Activated T-helper 2 cell treated with anti-CD3 and anti-CD28 coated beads, Interferon-gamma antibody, Interleukin-2, Interleukin-4, amounts not matched to agents 10 μg/mL and 5 μg/mL and 100 μg/mL, durations not matched to agents 14 hours and 24 hours and 36 hours (primary cell): Measurements from ENCODE around the gene PHRF1. TPM values are rescaled to one million over a fixed set of nuclear protein-coding genes. Genes with fewer than 3 reads are reported as not detected.

Experiments
- DNase-seq: peaks from one replicate; pipeline ENCODE4 v3.0.0; 2021; ENCODE audit warnings: low spot score
- H3K27ac Mint-ChIP-seq: one replicate; pipeline ENCODE4 v1.8.0; 2021; ENCODE audit warnings: mixed read lengths
- H3K27me3 Mint-ChIP-seq: one replicate; pipeline ENCODE4 v1.8.0; 2021; ENCODE audit warnings: low read depth, mixed read lengths
- H3K36me3 Mint-ChIP-seq: one replicate; pipeline ENCODE4 v1.8.0; 2021; ENCODE audit warnings: low read depth, mixed read lengths
- H3K4me1 Mint-ChIP-seq: one replicate; pipeline ENCODE4 v1.8.0; 2021; ENCODE audit warnings: low read depth, mixed read lengths
- H3K4me3 Mint-ChIP-seq: one replicate; pipeline ENCODE4 v1.8.0; 2021; ENCODE audit warnings: low read depth, mild to moderate bottlenecking, moderate library complexity, mixed read lengths
- H3K9me3 Mint-ChIP-seq: one replicate; pipeline ENCODE4 v1.8.0; 2021; ENCODE audit warnings: mixed read lengths
- intact Hi-C: fragments of 100-400 bp; cut with micrococcal nuclease; formaldehyde crosslinking; loops from one replicate; pipeline ENCODE4 v1.15.1; 2023
- total RNA-seq: library from RNA; stranded (reverse); gene quantifications from 2 replicates; pipeline ENCODE4 v1.2.3, GENCODE V29; 2022

Gene PHRF1
- total RNA-seq, 1 donor from 2014 or later: 54.0 TPM

DNA sequence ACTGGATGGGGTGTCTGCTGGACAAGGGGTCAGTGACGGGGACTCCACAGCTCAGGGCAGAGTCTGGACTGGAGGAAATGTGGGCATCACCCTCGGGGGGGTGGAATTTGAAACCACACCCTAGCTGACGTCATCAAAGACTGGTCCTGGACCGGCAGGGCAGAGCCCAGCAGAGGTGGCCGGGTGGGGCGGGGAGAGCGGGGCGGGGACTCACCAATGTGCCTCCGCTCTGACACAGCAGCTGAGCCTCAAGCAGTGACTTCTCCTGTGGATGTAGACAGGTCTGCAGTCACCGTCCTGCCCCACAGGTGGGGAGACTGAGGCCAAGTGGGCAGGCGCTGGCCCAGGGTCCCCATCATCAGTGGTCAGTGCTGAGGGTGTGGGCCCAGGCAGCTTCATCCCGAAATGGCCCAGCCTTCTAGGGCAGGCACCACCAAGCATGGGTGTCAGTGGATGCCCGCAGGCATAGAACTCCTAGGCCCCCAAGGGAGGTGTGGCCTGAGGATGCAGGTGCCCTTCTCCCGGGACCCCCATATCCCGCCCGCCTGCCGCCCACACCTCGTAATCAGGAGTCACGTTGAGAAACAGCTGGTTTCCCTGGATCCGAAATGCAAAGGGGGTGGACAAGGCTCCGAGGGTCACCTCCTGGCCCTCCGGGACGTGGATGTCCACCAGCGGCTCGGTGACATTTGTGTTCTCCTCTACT, 47.9 kb downstream of the PHRF1 start:
- H3K27me3 Mint-ChIP-seq: peaks cover 15% of the 10 kb centered on the region
- DNase-seq: no peak
- no peak overlapping the region for H3K4me3 Mint-ChIP-seq
- H3K36me3 Mint-ChIP-seq: peaks cover 7% of the 10 kb centered on the region
- intact Hi-C loops: no loop called here
- H3K4me1 Mint-ChIP-seq: peaks cover 12% of the 10 kb centered on the region
- H3K9me3 Mint-ChIP-seq: no peaks in the 10 kb centered on the region
- H3K27ac Mint-ChIP-seq: no peak overlapping the region

DNA sequence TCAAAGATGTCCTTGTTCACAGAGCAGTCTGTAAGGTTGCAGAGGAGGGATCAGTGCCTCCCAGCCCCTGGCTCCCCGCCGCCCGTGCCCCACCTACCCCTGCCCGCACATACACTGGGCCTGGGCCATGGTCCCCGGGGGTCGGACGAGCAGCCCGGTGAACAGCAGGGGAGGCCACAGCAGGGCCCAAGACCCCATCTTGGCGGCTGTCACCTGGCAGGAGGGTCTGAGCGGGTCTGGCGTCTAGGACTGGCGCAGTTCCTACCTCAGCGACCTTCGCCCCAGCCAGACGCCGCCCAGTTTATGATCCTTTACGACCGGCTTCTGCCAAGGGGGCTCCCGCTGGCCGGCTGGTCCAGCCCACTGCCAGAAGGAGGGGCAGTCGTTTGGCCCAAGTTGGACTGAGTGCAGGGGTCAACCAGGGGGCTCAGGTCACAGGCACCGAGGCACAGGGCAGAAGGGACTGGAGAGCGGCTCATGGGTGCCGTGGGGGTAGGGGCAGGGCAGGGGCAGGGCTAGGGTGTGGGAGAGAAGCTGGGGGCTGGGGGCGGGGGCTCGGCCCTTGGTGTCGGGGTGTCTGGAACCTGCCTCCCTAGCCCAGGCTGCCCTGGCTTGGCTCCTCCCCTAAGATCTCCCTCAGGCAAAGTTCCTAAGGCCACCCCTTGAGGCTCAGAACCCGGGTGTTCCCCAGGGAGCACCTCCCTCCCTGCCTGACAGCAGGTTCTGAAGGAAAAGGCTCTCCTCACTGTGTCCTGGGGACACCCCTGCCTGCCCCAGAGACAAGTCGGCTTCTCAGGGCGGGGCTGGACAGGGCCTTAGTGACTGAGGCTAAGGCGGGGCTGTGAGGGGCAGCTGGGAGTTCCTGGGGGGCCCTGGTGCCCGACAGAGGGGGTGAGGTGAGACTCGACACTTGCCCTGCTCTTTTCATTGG, 48.7 kb downstream of the PHRF1 start, which contains the start of gene CDHR5:
Gene CDHR5 (minus strand): TSS at position 251 of the 931 bp plus-strand sequence. CDS start 53 bp downstream, at position 198.
- Mint-ChIP-seq H3K9me3 (no peaks in the 10 kb centered on the region), H3K4me1 (peaks cover 17% of the 10 kb centered on the region), H3K27me3 (peaks cover 15% of the 10 kb centered on the region), H3K4me3 (no peak within 1 kb of the TSS), H3K27ac (no peak within 1 kb of the TSS), H3K36me3 (peaks cover 7% of the 10 kb centered on the region)
- intact Hi-C loops: no loop called here
- DNase-seq: no peak

DNA sequence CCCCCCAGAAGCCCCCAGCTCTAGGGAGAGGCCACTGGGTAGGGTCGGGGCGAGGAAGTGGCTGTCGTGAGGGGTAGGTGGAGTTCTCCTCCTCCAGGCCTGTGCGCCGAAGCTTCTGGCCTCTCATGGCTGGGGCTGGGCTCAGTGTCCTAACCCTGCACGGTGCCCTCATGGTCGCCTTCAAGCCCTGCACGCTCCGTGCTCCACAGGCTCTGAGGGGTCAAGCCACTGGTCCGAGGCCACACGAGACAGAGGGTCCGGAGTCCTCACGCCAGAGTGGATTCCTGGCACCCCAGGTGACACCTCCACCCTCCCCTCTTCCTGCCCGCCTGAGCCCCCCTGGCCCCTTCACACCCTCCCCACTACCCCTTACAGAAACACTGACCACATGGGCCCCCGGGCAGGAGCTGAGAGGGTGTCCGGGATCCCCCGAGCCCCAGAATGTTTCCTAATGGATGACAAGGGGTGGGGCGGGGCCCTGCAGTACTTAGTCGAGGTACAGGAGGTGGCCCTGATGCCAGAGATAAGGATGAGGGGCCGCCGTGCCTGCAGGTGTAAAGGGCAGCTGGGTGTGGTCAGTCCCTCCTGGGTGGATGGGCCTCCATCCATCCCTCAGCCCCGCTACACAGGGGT, 49.5 kb downstream of the PHRF1 start:
- intact Hi-C loops: no loop called here
- H3K27ac Mint-ChIP-seq: no peak overlapping the region
- no peak overlapping the region for H3K4me3 Mint-ChIP-seq
- no peaks in the 10 kb centered on the region for H3K9me3 Mint-ChIP-seq
- H3K27me3 Mint-ChIP-seq: peaks cover 15% of the 10 kb centered on the region
- H3K36me3 Mint-ChIP-seq: peaks cover 7% of the 10 kb centered on the region
- no peak for DNase-seq
- peaks cover 17% of the 10 kb centered on the region for H3K4me1 Mint-ChIP-seq

DNA sequence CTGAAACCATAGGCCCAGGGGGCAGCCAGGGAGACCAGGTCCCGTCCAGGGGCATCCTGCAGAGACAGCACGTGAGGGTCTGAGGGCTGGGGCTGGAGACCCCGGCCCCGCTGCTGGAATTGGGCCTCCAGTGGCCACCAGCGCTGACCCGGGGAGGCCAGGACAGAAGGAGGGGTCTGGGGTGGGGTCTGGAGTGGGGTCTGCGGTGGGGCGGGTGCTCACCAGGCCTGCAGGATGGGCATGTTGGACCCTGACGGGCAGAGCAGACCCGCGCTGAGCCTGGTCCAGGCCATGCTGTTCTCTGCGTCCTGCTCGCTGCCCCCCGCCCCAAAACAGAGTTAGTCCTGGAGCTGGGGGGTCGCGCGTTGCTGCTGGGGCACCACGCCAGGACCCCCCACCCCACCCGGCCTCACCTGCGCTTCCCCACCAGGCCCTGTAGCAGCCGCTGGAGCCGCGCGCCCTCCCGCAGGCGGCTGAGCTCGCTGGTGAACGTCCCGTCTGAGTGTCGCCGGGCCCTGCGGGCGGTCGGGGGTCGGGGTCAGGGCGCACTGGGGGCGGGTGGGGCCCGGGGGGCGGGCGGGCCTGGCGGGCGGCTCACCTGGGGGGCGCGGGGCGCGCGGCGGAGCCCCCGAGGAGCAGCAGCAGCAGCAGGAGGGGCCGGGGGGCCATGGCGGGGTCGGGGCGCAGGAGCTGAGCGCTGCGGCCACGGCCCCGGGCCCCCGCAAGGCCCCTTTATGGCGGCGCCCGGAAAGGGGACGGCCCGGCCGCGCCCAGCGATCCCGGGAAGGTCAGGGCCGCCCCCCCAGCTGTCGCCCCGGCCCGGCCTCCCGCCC, 50.4 kb downstream of the PHRF1 start, which contains the start of gene SCT:
Gene SCT (minus strand): TSS at position 707 of the 833 bp plus-strand sequence. CDS start 38 bp downstream, at position 669.
- peaks cover 15% of the 10 kb centered on the region for H3K27me3 Mint-ChIP-seq
- H3K27ac Mint-ChIP-seq: no peak within 1 kb of the TSS
- H3K9me3 Mint-ChIP-seq: no peaks in the 10 kb centered on the region
- intact Hi-C loops: no loop called here
- H3K36me3 Mint-ChIP-seq: peaks cover 7% of the 10 kb centered on the region
- DNase-seq: no peak
- H3K4me1 Mint-ChIP-seq: peaks cover 17% of the 10 kb centered on the region
- no peak within 1 kb of the TSS for H3K4me3 Mint-ChIP-seq

DNA sequence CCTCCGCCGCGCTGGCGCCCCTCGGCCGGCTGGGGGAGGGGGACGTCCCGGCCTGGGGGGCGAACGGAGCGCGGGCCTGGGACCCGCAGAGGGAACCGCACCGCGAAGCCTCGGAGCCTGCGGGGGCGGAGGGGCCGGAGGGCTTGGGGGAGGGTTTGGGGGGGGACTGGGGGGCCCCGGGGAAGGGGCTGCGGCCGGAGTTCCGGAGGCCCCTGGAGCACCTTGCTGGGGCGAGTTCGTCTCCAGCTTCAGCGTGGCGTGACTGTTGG, 51.0 kb downstream of the PHRF1 start:
- Mint-ChIP-seq H3K4me3 (no peak overlapping the region), H3K4me1 (peaks cover 17% of the 10 kb centered on the region), H3K9me3 (no peaks in the 10 kb centered on the region), H3K27ac (no peak overlapping the region), H3K36me3 (peaks cover 7% of the 10 kb centered on the region), H3K27me3 (peaks cover 15% of the 10 kb centered on the region)
- DNase-seq: no peak
- intact Hi-C loops: no loop called here

DNA sequence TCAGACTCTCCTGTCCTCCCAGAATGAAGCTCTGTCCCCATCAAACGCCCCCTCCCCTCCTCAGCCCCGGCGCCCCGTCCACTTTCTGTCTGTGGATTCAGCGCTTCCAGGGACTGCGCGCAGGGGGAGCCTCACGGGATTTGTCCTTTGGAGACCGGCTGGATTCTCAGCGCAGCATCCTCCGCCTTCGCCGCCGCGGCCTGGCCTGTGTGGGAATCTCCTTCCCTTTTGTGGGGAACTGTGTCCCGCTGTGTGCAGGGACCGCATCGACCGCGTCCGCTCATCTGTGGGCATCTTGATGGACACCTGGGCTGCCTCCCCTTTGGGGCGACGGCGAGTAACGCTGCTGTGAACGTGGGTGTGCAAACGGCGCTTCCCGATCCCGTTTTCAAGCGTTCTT, 51.8 kb downstream of the PHRF1 start:
- no peak overlapping the region for H3K4me3 Mint-ChIP-seq
- intact Hi-C loops: no loop called here
- no peak overlapping the region for H3K27ac Mint-ChIP-seq

DNA sequence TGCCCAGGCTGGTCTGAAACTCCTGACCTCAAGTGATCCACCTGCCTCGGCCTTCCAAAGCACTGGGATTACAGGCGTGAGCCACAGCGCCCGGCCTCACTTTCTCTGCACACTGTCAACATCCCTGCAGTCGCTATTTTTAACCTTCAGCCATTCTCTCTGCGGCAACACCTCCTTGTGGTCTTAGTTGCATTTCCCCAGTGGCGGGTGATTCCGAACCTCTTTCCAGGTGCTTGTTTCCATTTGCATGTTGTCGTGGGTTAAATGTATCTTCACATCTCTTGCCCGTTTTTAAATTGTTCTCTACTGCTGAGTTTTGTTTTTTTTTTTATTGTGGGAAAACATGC, 52.9 kb downstream of the PHRF1 start:
- H3K27me3 Mint-ChIP-seq: peaks cover 15% of the 10 kb centered on the region
- no peak overlapping the region for H3K4me3 Mint-ChIP-seq
- no peak overlapping the region for H3K27ac Mint-ChIP-seq
- H3K4me1 Mint-ChIP-seq: peaks cover 17% of the 10 kb centered on the region
- peaks cover 7% of the 10 kb centered on the region for H3K36me3 Mint-ChIP-seq
- DNase-seq: no peak
- intact Hi-C loops: no loop called here
- H3K9me3 Mint-ChIP-seq: no peaks in the 10 kb centered on the region

More for the DNA sequence above, 51.8 kb downstream of the PHRF1 start:
- no peak for DNase-seq
- peaks cover 15% of the 10 kb centered on the region for H3K27me3 Mint-ChIP-seq
- H3K36me3 Mint-ChIP-seq: peaks cover 7% of the 10 kb centered on the region
- no peaks in the 10 kb centered on the region for H3K9me3 Mint-ChIP-seq
- peaks cover 17% of the 10 kb centered on the region for H3K4me1 Mint-ChIP-seq

DNA sequence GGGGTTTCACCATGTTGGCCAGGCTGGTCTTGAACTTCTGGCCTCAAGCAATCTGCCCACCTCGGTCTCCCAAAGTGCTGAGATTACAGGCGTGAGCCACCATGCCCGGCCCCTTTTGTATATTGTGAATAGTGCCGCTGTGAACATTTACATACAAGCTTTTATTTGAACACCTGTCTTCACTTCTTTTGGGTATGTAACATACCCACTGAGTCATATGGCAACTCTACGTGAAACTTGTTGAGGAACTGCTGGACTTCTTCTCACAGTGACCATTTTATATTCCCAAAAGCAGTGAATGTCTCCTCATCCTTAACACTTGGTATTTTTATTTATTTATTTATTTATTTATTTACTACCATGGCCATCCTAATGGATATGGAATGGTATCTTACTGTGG, 54.6 kb downstream of the PHRF1 start:
- H3K36me3 Mint-ChIP-seq: peaks cover 7% of the 10 kb centered on the region
- H3K27me3 Mint-ChIP-seq: peaks cover 22% of the 10 kb centered on the region
- no peak for DNase-seq
- intact Hi-C loops: no loop called here
- H3K27ac Mint-ChIP-seq: no peak overlapping the region
- H3K4me3 Mint-ChIP-seq: no peak overlapping the region
- no peaks in the 10 kb centered on the region for H3K9me3 Mint-ChIP-seq
- peaks cover 18% of the 10 kb centered on the region for H3K4me1 Mint-ChIP-seq

DNA sequence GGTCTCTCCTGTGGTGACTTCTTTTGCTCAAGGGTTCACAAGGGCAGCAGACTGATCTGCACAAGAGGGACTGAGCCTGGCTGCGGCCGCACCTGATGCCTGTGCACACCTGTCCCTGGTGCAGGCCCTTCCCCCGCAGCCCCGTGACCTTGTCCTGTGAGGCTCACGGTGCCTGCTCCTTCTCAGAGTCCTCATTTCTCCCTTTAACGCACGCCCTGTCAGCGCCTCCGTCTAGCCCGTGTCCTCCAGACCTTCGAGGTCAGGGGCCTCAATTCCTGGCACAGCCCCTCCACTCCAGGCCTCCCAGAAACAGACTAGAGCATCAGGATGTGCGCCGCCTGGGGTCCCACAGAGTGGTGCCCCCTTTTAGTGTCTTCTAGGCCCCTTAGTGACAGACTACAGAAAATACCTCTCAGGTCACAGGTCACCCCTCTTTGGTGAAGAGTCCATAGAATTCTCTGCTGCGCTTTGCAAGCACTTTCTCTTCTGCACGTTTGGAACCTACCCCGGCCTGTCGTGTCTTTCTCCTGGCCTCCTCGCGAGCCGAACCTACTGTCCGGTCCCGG, 59.8 kb downstream of the PHRF1 start:
- Mint-ChIP-seq H3K27ac (no peak overlapping the region), H3K9me3 (no peaks in the 10 kb centered on the region), H3K36me3 (no peaks in the 10 kb centered on the region), H3K4me1 (peaks cover 3% of the 10 kb centered on the region), H3K4me3 (no peak overlapping the region), H3K27me3 (peaks cover 31% of the 10 kb centered on the region)
- no peak for DNase-seq
- intact Hi-C loops: no loop called here

DNA sequence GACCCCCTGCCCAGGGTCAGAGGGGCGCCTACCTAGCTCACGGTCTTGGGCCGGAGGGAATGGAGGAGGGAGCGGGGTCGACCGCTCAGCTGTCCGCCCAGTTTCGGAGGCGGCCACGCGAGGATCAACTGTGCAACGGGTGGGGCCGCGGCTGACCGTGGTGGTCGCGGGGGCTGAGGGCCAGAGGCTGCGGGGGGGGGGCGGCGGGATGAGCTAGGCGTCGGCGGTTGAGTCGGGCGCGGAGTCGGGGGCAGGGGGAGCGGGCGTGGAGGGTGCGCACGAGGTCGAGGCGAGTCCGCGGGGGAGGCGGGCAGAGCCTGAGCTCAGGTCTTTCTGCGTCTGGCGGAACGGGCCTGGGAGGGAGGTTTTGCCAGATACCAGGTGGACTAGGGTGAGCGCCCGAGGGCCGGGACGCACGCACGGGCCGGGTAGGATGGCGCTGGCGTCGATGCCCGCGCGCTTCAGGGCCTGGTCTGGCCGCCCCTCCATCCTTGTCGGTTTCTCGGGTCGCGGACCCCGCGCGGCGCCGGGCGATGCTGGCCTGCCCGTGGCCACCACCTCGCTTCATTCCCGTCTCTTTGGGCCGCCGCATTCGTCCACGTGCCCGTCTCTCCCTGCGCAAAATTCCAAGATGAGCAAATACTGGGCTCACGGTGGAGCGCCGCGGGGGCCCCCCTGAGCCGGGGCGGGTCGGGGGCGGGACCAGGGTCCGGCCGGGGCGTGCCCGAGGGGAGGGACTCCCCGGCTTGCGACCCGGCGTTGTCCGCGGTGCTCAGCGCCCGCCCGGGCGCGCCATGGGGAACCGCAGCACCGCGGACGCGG, 60.5 kb downstream of the PHRF1 start, which contains the start of gene DRD4:
Gene DRD4 (plus strand): TSS at position 759 of the 822 bp plus-strand sequence. CDS start 36 bp downstream, at position 795.
- no peak for DNase-seq
- Mint-ChIP-seq H3K27ac (no peak within 1 kb of the TSS), H3K36me3 (peaks cover under 1% of the 10 kb centered on the region), H3K4me1 (peaks cover 3% of the 10 kb centered on the region), H3K27me3 (peaks cover 31% of the 10 kb centered on the region), H3K9me3 (no peaks in the 10 kb centered on the region), H3K4me3 (no peak within 1 kb of the TSS)
- intact Hi-C loops: no loop called here

DNA sequence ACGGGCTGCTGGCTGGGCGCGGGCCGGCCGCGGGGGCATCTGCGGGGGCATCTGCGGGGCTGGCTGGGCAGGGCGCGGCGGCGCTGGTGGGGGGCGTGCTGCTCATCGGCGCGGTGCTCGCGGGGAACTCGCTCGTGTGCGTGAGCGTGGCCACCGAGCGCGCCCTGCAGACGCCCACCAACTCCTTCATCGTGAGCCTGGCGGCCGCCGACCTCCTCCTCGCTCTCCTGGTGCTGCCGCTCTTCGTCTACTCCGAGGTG, 61.0 kb downstream of the PHRF1 start:
- intact Hi-C loops: no loop called here
- no peaks in the 10 kb centered on the region for H3K9me3 Mint-ChIP-seq

More for the DNA sequence above, 61.0 kb downstream of the PHRF1 start:
- Mint-ChIP-seq H3K27me3 (peaks cover 31% of the 10 kb centered on the region), H3K27ac (no peak overlapping the region), H3K36me3 (peaks cover 2% of the 10 kb centered on the region), H3K4me3 (no peak overlapping the region), H3K4me1 (peaks cover 3% of the 10 kb centered on the region)
- no peak for DNase-seq
